Measurements from ENCODE around the gene ADAMTS15.

DNA sequence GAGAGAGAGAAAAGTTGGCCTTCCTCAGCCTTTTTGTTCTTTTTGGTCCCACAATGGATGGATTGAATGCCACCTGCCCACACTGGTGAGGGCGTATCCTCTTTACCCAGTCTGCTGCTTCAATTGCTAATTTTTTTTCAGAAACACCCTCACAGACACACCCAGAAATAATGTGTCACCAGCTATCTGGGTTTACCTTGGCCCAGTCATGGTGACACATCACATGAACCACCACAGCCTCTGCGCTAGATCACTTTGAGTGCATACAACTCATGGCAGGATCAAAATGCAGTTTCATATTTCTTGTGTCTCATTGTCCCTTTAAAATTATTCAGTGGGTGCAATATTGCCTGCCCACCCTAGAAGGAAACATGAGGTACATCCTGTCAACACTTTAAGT is 63.3 kb downstream of the ADAMTS15 start:
- TF ChIP-seq, protein P1, sequence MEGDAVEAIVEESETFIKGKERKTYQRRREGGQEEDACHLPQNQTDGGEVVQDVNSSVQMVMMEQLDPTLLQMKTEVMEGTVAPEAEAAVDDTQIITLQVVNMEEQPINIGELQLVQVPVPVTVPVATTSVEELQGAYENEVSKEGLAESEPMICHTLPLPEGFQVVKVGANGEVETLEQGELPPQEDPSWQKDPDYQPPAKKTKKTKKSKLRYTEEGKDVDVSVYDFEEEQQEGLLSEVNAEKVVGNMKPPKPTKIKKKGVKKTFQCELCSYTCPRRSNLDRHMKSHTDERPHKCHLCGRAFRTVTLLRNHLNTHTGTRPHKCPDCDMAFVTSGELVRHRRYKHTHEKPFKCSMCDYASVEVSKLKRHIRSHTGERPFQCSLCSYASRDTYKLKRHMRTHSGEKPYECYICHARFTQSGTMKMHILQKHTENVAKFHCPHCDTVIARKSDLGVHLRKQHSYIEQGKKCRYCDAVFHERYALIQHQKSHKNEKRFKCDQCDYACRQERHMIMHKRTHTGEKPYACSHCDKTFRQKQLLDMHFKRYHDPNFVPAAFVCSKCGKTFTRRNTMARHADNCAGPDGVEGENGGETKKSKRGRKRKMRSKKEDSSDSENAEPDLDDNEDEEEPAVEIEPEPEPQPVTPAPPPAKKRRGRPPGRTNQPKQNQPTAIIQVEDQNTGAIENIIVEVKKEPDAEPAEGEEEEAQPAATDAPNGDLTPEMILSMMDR (IDR thresholded peaks at IDR 0.05; ENCODE audit: extremely low read depth in 1 of 2, insufficient read depth in 1 of 2, low read depth in 1 of 2, low read length in 2 of 2): no peak
- TF ChIP-seq, protein P2, sequence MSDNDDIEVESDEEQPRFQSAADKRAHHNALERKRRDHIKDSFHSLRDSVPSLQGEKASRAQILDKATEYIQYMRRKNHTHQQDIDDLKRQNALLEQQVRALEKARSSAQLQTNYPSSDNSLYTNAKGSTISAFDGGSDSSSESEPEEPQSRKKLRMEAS (IDR thresholded peaks at IDR 0.05; ENCODE audit: insufficient read depth, insufficient read length): no peak

Measured in endothelial cell of umbilical vein (primary cell).